ENCODE data around the gene SWT1. TPM values are rescaled to one million over a fixed set of nuclear protein-coding genes. Genes with fewer than 3 reads are reported as not detected.
A peak's percentile ranks its signal among the peaks of the same experiment; 100 is the strongest.

The SWT1 gene
- total and polyA plus RNA-seq, 9 of the 15 experiments (the other 6 are each of a cell fraction or from before 2014, with no cell fraction given) = 1.5 to 3.4 (median 2.3) TPM

- intact Hi-C loops (cut with micrococcal nuclease) = loop anchor here (2.0 to 10.0 kb wide), 9 partner anchors 31 to 799 kb away; partner anchors contain the start of genes EDEM3 and RNF2
- peak overlapping the region; percentile 77 for H3K4me3 ChIP-seq
- H3K9ac ChIP-seq (ENCODE audit: insufficient read depth in 1 of 2, low read depth in 2 of 2, low read length in 2 of 2) = peak overlapping the region; percentile 89 to 99
- H3K9me3 ChIP-seq (replicated peaks; ENCODE audit: control insufficient read depth, insufficient read depth, low read depth, low read length) = no peaks in the 10 kb centered on the region
- ChIA-PET CTCF (ENCODE audit: low intra/inter-chr PET ratio) (no interaction called here), POLR2A (interaction anchor here (0.6 to 3.6 kb wide), 12 partner anchors 10 to 281 kb away, joined by 3 to 30 read pairs (median 4); no protein-coding TSS in a partner anchor)
- peak overlapping the region; percentile 94 for H3K4me2 ChIP-seq (ENCODE audit: insufficient read depth, low read length)
- no TSS peak for BruUV-seq (replicated peaks)
- ATAC-seq (peak; percentile 6), DNase-seq (ENCODE audit: extremely low read depth in 1 of 4, low spot score in 3 of 4) (peak in 1 of 4 experiments; percentile 38), FAIRE-seq (no peak)
- no peaks in the 10 kb centered on the region for H3K9me1 ChIP-seq (ENCODE audit: control insufficient read depth, insufficient read depth, low read length)
- H3K4me1 ChIP-seq (replicated peaks in 1 of 2; ENCODE audit: control insufficient read depth in 2 of 2, insufficient read depth in 2 of 2, low read length in 2 of 2) = peaks cover 20 to 43% of the 10 kb centered on the region in 2 experiments
- no peaks in the 10 kb centered on the region for H3K27me3 ChIP-seq (ENCODE audit: control insufficient read depth in 2 of 2, insufficient read depth in 2 of 2, low read length in 2 of 2)
- H3K36me3 ChIP-seq (ENCODE audit: control insufficient read depth, insufficient read depth, low read length) = peaks cover 26% of the 10 kb centered on the region
- peaks cover 29% of the 10 kb centered on the region for H4K20me1 ChIP-seq (replicated peaks; ENCODE audit: control insufficient read depth, insufficient read depth, low read length)
- H3K79me2 ChIP-seq (ENCODE audit: control insufficient read depth, insufficient read depth, low read length) = peaks cover 75% of the 10 kb centered on the region
- in situ Hi-C loops (cut with MboI) = no loop called here
- 3% methylated on average over 8 of the region's 8 CpGs for WGBS (ENCODE audit: insufficient coverage, low coverage, missing lambda C conversion rate)
- no peak overlapping the region for H2AFZ ChIP-seq (ENCODE audit: low read depth, low read length)
- H3K27ac ChIP-seq (ENCODE audit: extremely low read depth, low read depth, low read length) = peak overlapping the region; percentile 91
- TF ChIP-seq ZBTB17 (CRISPR knock-in tag; IDR thresholded peaks at IDR 0.05) = no peak
- TF ChIP-seq PTBP1 (IDR thresholded peaks at IDR 0.05; ENCODE audit: low read depth, low read length) = no peak
- TF ChIP-seq SMAD1 (IDR thresholded peaks at IDR 0.05; ENCODE audit: low read depth, low read length, partially characterized antibody) = no peak
- no peak for TF ChIP-seq ZNF197 (CRISPR knock-in tag; IDR thresholded peaks at IDR 0.05; ENCODE audit: low read depth)
- no peak for TF ChIP-seq POLR2B (IDR thresholded peaks at IDR 0.05; ENCODE audit: low read depth, partially characterized antibody)
- TF ChIP-seq IRF1 (CRISPR knock-in tag; IDR thresholded peaks at IDR 0.05; ENCODE audit: borderline replicate concordance) = no peak
- TF ChIP-seq SFPQ (IDR thresholded peaks at IDR 0.05; ENCODE audit: low read depth, low read length) = no peak
- no peak; the same call in 1 of the 2 replicates for TF ChIP-seq CTBP1 (IDR thresholded peaks at IDR 0.05; ENCODE audit: borderline replicate concordance)
- TF ChIP-seq NCOA2 (IDR thresholded peaks at IDR 0.05; ENCODE audit: partially characterized antibody in 2 of 2) = no peak
- TF ChIP-seq BCL6 (CRISPR knock-in tag; IDR thresholded peaks at IDR 0.05) = no peak
- no peak for TF ChIP-seq DEAF1 (CRISPR knock-in tag; IDR thresholded peaks at IDR 0.05)
- no peak for TF ChIP-seq PBX2 (CRISPR knock-in tag; IDR thresholded peaks at IDR 0.05; ENCODE audit: low read depth)
- no peak for TF ChIP-seq PBX2 (tag; conservative IDR thresholded peaks at IDR 0.05; ENCODE audit: low read depth)
- no peak for TF ChIP-seq KLF6 (CRISPR knock-in tag; IDR thresholded peaks at IDR 0.05; ENCODE audit: borderline replicate concordance)
- no peak for TF ChIP-seq ZNF76 (CRISPR knock-in tag; IDR thresholded peaks at IDR 0.05; ENCODE audit: borderline replicate concordance)
Observed at GRCh38 chr1:185315445-185316071, 158.6 kb downstream of the SWT1 start.
